GM19328 (cell line): ENCODE data around the gene TMEM11.
A peak's percentile ranks its signal among the peaks of the same experiment; 100 is the strongest.

Experiments used
- ATAC-seq: cut with Tn5 transposase; IDR thresholded peaks from one replicate; pipeline ENCODE4 v1.9.1; 2021; ENCODE audit warnings: mild to moderate bottlenecking, moderate library complexity; ENCODE audit not compliant: unreplicated experiment

Gene TMEM11

DNA sequence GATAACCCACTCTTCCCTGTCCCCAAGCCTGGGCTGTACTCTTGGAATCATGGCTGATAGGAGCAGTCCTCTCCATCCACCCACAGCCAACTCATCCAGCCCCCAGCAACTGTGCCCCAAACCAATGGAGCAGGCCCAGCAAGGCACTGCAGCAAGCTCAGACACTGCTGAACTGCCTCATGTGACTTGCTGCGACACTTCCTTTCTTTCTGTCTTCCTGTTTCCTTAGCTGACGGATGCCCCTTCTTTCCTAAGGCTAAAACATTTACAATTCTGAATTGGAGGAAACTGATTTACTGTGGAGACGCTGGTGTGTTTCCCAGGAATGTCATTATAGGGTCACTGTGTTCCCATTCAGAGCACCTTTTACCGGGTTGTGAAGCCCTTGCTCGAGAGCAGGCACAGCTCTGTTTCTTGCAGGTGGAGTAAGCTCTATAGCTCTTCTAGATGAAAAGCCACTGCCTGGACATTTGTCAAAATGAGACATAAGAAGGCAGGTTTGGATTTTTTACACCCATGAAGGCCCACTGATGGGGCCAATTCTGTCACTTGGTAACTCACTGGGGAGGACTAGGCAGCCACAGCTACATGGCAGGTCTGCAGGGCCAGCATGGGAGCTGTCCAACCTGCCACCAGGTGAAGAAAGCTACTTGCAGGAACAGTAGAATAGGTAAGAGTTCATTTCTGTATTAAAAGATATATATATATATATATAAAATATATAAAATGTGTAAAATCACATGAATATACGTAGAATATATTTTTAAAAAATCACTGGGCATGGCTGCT is 27.4 kb downstream of the TMEM11 start:
- no peak for ATAC-seq

GRCh38 chr17:21185061-21185460 is 28.9 kb downstream of the TMEM11 start:
- no peak for ATAC-seq

- no peak for ATAC-seq
Measured at GRCh38 chr17:21184570-21184969, 29.4 kb downstream of the TMEM11 start.

GRCh38 chr17:21183468-21183867 is 30.5 kb downstream of the TMEM11 start:
- no peak for ATAC-seq

GRCh38 chr17:21177854-21178600 is 35.9 kb downstream of the TMEM11 start:
- no peak for ATAC-seq

DNA sequence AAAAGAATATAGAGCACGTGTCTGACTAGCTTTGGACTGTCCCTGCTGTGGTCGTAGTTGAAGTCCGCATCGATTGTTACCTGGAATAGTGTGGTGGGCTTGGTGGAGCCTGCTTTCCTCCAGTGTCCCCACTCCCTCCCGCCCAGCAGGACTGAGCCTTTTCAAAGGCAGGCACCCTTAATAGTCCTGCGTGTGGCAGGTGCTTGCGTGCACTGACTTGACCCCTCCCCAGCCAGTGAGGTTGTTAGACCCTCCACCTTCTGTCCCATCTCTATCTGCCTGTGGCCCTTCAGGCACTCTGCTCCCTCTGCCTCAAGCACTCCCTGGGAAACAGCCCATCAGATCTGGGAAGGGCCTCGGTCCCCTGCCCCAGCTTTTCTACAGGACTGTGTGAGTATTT is 36.6 kb downstream of the TMEM11 start:
- no peak for ATAC-seq

DNA sequence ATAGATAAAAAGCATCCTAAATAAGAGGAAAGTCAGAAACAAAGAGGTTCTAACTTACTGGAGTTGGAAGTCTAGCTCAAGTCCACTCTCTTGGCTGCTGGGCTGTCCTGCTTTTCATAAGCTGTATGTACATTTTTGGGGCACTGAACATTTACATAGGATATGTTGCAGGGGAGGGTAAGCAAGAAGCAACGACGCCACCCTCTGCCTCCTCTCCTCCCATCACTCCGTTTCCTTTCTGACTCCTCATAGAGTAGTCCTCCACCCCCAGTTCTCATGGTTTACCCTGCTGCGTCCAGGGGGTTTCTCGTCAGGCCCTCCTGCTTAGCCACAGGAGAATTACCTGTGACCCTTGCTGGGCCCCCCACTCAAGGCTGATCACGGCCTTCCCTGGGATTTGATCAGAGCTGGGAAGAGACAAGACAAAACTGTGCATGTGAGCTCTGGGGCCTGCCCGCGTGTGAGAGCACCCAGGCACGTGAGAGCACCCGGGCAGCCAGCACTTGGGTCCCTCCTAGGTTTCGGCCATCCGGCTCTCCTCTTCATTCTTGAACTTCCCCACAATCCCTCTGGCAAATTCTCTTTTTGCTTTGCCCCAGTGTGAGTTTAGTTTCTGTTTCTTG is 37.1 kb downstream of the TMEM11 start:
- ATAC-seq, result no peak

- no peak for ATAC-seq
Measured at GRCh38 chr17:21174713-21175112, 39.2 kb downstream of the TMEM11 start.

DNA sequence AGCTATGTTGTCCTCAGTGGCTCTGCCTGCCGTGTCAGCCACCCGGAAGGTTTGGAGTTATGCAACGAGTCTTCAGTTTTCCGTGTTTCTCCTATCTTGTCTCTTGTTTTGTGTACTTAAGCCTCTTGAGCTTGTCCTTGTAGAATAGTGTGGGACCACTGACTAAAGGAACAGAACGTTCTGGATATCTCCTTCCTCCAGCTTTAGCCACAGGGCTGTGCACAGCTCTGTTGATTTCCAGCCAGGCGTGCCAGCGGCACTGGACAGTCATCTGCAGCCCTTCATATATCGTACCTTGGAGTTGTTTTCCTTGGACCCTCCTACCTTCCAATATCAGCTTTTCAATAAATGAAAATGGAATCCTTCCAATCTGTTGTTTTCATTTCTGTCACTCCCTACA is 39.8 kb downstream of the TMEM11 start:
- no peak for ATAC-seq

DNA sequence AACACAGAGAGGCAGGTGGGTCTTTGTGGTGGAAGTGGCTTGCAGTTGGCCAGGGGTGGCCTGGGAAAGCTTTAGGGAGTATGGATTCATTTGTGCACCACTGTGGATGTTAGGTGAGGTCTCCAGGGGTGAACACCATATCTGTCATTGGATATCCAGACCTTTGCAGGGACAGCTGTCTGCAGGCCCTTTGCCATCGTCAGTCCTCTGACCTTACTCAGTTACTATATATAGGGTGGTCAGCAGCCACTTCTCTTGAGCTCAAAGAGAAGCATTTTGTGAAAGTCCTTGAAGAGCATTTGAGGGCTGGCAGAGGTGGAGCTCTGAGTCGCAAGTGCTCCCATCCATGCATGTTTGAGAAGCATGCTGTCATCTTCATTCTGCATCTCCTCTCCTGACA is 40.4 kb downstream of the TMEM11 start:
- no peak for ATAC-seq

- no peak for ATAC-seq
Measured at GRCh38 chr17:21172846-21173245, 41.1 kb downstream of the TMEM11 start.

DNA sequence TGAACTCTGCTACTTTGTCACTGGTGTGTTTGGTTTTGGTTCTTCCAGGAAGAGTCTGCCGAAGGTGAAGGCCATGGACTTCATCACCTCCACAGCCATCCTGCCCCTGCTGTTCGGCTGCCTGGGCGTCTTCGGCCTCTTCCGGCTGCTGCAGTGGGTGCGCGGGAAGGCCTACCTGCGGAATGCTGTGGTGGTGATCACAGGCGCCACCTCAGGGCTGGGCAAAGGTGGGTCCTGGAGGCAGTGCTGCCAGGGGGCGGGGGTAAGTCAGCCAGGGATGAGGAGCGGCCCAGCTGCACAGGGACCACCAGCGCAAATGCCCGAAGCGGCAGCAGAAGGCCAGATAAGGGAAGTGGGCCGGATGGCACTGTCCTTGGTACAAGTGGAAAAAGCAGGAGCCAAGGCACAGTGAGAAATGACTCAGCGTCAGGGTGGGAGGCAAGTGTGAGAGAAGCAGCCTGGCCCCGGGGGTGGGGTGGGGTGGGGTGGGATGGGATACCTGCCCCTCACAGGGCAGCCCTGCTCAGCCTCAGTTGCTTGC is 41.9 kb downstream of the TMEM11 start:
- no peak for ATAC-seq

- peak; percentile 61 for ATAC-seq
Measured at GRCh38 chr17:21171309-21171922, 42.5 kb downstream of the TMEM11 start.

- no peak for ATAC-seq
Measured at GRCh38 chr17:21170809-21171208, 43.2 kb downstream of the TMEM11 start.

DNA sequence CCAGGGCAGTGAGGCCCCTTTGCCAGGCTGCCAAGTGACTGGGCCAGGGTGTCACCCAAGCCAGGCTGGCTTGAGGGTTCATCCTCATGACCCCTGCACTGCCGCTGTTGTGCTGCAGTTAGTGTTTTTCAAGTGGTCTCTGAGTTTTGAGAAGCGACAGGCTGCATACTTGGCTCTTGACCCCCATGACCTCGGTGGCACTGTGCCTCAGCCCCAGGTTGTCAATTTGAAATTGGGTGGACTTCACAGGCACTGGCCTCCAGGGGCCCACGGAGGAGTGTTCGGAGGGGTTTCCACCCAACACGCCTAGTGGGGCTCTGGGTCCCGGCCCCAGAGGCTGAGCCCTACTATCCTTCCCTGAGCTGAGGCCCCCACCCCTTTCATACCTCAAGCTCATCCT is 44.5 kb downstream of the TMEM11 start:
- no peak for ATAC-seq

GRCh38 chr17:21168555-21168865 is 45.5 kb downstream of the TMEM11 start:
- no peak for ATAC-seq

DNA sequence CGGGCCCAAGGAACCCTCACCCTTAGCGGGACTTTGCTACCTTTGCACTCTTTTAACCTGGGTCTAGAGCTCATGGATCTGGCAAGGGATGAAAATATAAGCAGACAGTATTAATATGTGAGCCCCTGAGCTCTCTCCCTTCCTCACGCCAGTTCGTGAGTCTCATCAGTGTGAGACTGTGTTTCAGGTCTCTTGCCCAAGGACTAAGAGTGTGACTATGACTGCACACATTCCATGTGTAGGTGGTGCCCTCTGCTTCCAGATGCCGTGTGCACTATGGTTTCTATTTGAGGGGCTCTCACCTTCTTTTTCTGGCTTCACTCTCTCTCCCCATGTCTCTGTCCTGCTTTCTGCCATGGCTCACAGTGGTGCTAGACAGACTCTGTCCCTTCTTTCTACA is 46.7 kb downstream of the TMEM11 start:
- no peak for ATAC-seq

GRCh38 chr17:21166595-21167210 is 47.3 kb downstream of the TMEM11 start:
- no peak for ATAC-seq

GRCh38 chr17:21165922-21166594 is 47.9 kb downstream of the TMEM11 start:
- ATAC-seq, result no peak

- no peak for ATAC-seq
Measured at GRCh38 chr17:21164620-21165019, 49.3 kb downstream of the TMEM11 start.
